Bladder microvascular endothelial cell (primary cell): ENCODE results near the gene RFX1. TPM values are rescaled to one million over a fixed set of nuclear protein-coding genes. Genes with fewer than 3 reads are reported as not detected.

Source experiments
- total RNA-seq: library from RNA; depleted of rRNA; stranded (reverse); fragments of >200 nt; gene quantifications from 2 replicates; pipeline ENCODE4 v1.2.3, GENCODE V29; 2014

Gene RFX1
- total RNA-seq, result 1.6 and 6.4 TPM in 2 replicates

GRCh38 chr19:14006085-14006765 is at the start of gene RFX1:
Gene RFX1, minus strand, starts transcription at chr19:14006320. Its CDS starts 12,477 bp downstream, at chr19:13993843.

GRCh38 chr19:14031719-14032480 is 25.8 kb upstream of the RFX1 start, which contains the start of gene IL27RA:
Gene IL27RA, plus strand, starts transcription at chr19:14031762. Its CDS starts 111 bp downstream, at chr19:14031873.

GRCh38 chr19:14027856-14028450 is 21.8 kb upstream of the RFX1 start, which contains the start of gene RLN3:
Gene RLN3, plus strand, starts transcription at chr19:14028148. Its CDS starts 57 bp downstream, at chr19:14028205.

GRCh38 chr19:13952154-13952930 is 53.8 kb downstream of the RFX1 start, which contains the start of gene DCAF15:
Gene DCAF15, plus strand, starts transcription at chr19:13952509. Its CDS starts 4 bp downstream, at chr19:13952513.

GRCh38 chr19:13938301-13939064 is 67.6 kb downstream of the RFX1 start, which contains the start of gene PODNL1:
Gene PODNL1, minus strand, starts transcription at chr19:13938417. Its CDS starts 236 bp downstream, at chr19:13938181.

Other genes with a start within 250 kb of the RFX1 start
- gene MRI1, start 241.8 kb downstream of the RFX1 start, total RNA-seq, result 26.1 and 42.5 TPM in 2 replicates
- gene C19orf53, start 231.9 kb downstream of the RFX1 start, total RNA-seq, result 39.2 and 39.9 TPM in 2 replicates
- gene ZSWIM4, start 210.9 kb downstream of the RFX1 start, total RNA-seq, result 8.7 and 32.0 TPM in 2 replicates
- 0.94 TPM in 1 of 2 replicates, not detected in the other for gene NANOS3, start 129.2 kb downstream of the RFX1 start, total RNA-seq
- gene BRME1, start 100.2 kb downstream of the RFX1 start, total RNA-seq, result 0.63 and 0.97 TPM in 2 replicates
- gene CC2D1A, start 100.1 kb downstream of the RFX1 start, total RNA-seq, result 6.3 and 10.1 TPM in 2 replicates
- 0.13 and 0.16 TPM in 2 replicates for gene PODNL1, start 67.9 kb downstream of the RFX1 start, total RNA-seq
- gene DCAF15, start 53.8 kb downstream of the RFX1 start, total RNA-seq, result 11.3 and 15.8 TPM in 2 replicates
- not detected in 2 replicates for gene RLN3, start 21.8 kb upstream of the RFX1 start, total RNA-seq
- gene IL27RA, start 25.4 kb upstream of the RFX1 start, total RNA-seq, result 4.2 and 7.8 TPM in 2 replicates
- not detected in 2 replicates for gene PALM3, start 55.8 kb upstream of the RFX1 start, total RNA-seq
- gene MISP3, start 66.5 kb upstream of the RFX1 start, total RNA-seq, result 0.16 and 0.19 TPM in 2 replicates
- not detected in 2 replicates for gene C19orf67, start 79.5 kb upstream of the RFX1 start, total RNA-seq
- 13.8 and 20.6 TPM in 2 replicates for gene SAMD1, start 84.4 kb upstream of the RFX1 start, total RNA-seq
- 36.1 and 76.5 TPM in 2 replicates for gene PRKACA, start 111.4 kb upstream of the RFX1 start, total RNA-seq
- 12.7 and 18.3 TPM in 2 replicates for gene ASF1B, start 130.3 kb upstream of the RFX1 start, total RNA-seq
- gene ADGRL1, start 199.8 kb upstream of the RFX1 start, total RNA-seq, result 0.65 and 10.7 TPM in 2 replicates